Stimulated activated CD8-positive, alpha-beta memory T cell treated with anti-CD3 and anti-CD28 coated beads, Interleukin-12 subunit alpha, Interleukin-12 subunit beta, amount 100 ng/mL, for 24 hours (primary cell): ENCODE data around the gene USP8.
"Not testable (repeated sequence)": the region's sequence is repeated elsewhere in the genome, so short reads cannot be mapped to it uniquely, and the experiment has no call there.

Source experiments
- DNase-seq: peaks from one replicate; pipeline ENCODE4 v3.0.0-alpha.2; 2020; ENCODE audit errors: extremely low read depth

USP8 gene

GRCh38 chr15:50424066-50424890 lies at the start of gene USP8:
TSS of gene USP8 (plus strand) at chr15:50424405. CDS start at chr15:50439074, 14,669 bp downstream.
- peak; percentile 83 for DNase-seq

- DNase-seq: no peak
These were observed 46.1 kb upstream of the USP8 start for GRCh38 chr15:50377867-50378751.

- no peak for DNase-seq
These were observed 45.4 kb upstream of the USP8 start for GRCh38 chr15:50378776-50379175.

GRCh38 chr15:50379413-50379812 lies 44.8 kb upstream of the USP8 start:
- not testable (repeated sequence) for DNase-seq

DNA sequence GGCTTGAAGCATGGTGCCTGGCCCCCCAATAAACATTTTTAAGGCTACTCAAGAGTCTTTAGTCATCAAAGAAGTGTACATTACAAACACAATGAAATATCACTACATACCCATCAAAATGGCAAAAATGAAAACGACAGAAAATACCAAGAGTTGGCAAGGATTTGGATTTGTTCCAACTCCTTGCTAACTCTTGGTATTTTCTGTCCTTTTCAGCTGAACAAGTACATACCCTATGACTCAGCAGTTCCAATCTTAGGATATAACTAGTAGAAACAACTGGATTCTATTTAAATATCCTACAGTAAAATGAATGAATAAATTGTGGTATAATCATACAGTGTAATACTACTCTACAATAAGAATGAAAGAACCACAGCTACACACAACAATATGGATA lies 44.1 kb upstream of the USP8 start:
- no peak for DNase-seq

GRCh38 chr15:50381438-50381837 lies 42.8 kb upstream of the USP8 start:
- no peak for DNase-seq

DNA sequence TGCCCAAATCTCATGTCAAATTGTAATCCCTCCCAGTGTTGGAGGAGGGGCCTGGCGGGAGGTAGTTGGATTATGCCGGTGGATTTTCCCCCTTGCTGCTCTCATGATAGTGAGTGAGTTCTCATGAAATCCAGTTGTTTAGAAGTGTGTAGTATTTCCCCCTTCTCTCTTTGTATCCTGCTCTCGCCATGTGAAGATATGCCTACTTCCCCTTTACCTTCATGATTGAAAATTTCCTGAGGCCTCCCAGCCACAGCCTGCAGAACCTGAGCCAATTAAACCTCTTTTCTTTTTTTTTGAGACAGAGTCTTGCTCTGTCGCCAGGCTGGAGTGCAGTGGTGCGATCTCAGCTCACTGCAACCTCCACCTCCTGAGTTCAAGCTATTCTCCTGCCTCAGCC lies 41.8 kb upstream of the USP8 start:
- not testable (repeated sequence) for DNase-seq

DNA sequence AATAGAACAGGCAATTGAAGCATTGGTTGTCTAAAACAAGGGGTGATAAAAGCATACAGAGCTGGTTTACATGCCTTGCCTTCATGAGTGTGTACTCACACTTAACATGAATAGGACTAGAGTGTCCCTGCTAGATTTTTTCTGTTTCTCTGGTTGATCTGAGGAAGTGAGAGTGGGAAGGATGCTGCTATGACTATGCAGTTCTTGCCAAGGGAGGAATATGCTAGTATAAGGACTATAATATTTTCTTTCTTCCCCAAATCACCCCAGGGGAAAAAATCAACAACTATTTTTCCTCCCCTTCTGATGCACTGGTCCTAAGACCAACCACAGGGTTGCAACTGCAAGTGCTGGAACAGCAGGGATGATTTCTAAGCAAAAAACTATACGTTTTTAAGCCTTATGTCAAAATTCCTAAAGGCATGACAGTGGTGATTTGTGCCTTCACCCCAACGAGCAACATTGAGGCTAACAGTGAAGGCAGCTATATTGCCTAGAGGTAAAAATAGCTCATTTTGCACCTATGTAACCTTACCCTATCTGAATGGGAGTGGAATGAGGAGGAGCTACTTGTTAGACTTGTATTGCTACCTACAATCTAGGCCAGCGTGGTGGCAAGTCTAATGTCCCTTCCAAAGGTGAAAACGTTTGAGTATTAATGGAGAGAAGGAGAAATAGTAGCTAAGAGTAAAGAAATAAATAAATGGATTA lies 33.5 kb upstream of the USP8 start:
- DNase-seq: no peak

GRCh38 chr15:50391561-50391960 lies 32.6 kb upstream of the USP8 start:
- DNase-seq: not testable (repeated sequence)

- DNase-seq: no peak
These were observed 12.3 kb upstream of the USP8 start for GRCh38 chr15:50411870-50412269.

DNA sequence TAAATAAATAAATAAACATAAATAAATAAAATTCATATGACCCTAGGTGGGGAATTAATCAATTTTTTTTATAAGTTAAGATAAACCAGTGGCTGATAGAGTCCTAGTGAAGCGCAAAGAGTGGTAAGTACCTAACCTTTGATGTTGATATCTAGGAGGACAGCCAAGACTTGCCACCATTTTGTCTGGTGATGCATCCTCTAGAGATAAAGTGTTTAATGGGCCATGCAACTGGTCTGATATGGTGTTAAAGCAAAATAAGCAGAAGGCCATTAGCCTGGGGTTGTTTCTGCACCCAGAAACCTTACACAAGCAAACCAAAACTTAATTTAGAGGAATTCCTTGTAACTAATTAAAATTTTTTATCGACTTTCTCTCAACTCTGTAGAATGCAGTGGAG lies 9.6 kb upstream of the USP8 start:
- no peak for DNase-seq

- no peak for DNase-seq
These were observed 8.3 kb upstream of the USP8 start for GRCh38 chr15:50415752-50416404.

GRCh38 chr15:50416890-50417289 lies 7.3 kb upstream of the USP8 start:
- no peak for DNase-seq

DNA sequence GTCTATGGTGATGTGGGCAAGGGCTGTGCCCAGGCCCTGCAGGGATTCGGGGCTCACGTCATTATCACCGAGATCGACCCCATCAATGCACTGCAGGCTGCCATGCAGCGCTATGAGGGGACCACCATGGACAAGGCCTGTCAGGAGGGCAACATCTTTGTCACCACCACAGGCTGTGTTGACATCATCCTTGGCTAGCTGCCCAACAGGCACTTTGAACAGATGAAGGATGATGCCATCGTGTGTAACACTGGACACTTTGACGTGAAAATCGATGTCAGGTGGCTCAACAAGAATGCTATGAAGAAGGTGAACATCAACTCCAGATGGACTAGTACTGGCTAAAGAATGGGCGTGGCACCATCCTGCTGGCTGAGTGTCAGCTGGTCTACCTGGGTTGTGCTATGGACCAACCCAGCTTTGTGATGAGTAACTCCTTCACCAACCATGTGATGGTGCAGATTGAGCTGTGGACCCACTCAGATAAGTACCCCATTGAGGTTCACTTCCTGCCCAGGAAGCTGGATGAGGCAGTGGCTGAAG lies 6.1 kb upstream of the USP8 start:
- no peak for DNase-seq

DNA sequence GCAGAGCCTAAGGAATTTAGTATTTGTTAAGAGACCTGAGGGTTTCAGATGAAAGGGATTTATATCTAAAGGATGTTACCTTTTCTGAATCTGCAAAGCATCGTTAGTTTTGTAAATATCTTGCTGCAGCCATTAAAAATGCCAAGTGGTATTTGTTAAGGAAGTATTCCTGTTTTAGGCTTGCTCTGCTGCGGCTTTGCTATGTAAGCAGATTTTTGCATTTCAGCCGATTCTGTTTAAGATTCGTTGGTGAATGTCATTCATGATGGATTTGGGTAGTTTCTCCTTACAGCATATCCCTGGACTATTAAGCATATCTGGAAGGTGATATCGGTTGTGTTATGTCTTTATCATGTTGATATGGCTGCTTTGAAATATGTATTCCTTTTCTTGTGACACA lies 1.0 kb downstream of the USP8 start:
- DNase-seq: no peak

- not testable (repeated sequence) for DNase-seq
These were observed 1.6 kb downstream of the USP8 start for GRCh38 chr15:50425678-50426246.

DNA sequence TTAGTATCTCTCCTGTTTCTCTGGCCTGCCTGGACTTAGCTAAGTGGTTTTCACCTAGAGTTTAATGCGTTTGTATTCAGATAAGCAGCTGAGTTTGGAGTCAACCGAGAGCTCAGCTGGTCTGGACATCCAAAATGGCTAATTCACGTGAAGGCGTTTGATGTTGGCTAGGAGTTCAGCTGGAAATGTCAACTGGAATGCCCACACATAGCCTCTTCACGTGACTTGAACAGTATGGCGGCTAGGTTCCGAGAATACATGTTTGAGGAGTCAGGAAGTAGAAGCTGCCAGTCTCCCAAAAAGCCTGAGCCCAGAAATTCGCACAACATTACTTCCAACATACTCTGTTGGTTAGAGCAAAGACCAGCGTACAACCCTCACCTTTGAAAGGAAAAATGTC lies 2.2 kb downstream of the USP8 start:
- no peak for DNase-seq

DNA sequence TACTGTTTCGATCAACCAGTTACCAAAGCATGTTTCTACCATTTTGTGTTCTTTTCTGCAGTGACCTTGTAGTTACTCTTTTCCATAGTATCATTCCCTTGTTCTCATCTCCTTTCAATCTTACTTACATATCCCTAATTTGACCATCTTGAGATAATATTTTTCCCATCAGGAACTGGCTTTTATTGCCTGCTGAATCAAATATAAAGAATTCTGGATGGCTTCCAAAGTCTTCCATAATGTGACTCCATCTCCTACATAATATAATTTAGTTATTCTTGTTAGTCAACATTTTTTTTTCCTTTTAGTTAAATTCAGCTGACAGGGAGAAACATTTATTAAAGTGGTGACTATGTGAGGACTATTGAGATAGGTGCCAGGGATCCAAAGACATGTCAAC lies 7.0 kb downstream of the USP8 start:
- DNase-seq: no peak

- no peak for DNase-seq
These were observed 8.0 kb downstream of the USP8 start for GRCh38 chr15:50432230-50432629.

DNA sequence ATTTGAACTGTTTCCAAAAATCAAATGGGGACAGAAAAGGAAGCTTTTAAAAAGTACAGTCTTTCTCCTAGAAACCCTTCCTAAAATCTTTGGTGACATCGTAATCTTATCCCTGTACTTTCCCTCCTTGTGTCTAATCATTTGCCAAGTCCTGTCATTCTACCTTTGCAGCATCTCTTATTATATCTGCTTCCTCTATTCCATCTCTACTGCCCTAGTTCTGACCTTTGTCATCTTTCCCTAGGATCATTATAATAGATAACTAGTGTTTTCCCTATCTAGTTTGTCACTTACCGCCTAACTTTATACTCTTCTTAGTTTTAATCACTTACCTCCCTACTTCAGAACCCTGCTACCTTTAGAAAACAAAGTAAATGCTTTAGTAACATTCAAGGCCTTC lies 11.6 kb downstream of the USP8 start:
- no peak for DNase-seq

DNA sequence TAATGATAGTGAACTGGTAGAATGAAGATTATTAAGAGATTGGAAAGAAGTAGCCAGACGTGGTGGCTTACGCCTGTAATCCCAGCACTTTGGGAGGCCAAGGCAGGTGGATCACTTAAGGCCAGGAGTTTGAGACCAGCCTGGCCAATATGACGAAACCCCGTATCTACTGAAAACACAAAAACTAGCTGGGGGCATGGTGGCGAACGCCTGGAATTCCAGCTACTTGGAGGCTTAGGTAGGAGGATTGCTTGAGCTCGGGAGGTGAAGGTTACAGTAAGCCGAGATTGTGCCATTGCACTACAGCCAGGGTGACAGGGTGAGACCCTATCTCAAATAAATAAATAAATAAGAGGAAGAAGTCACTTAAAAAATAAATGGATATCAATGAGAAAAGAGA lies 14.0 kb downstream of the USP8 start:
- no peak for DNase-seq
